ENCODE data around the gene HOXD9. TPM values are rescaled to one million over a fixed set of nuclear protein-coding genes. Genes with fewer than 3 reads are reported as not detected.

Gene HOXD9
- total and polyA plus RNA-seq, 2 of the 8 experiments (the other 6 are each of a cell fraction or from before 2014, with no cell fraction given): not detected

GRCh38 chr2:176136374-176137251 is 14.1 kb downstream of the HOXD9 start:
- no peak overlapping the region for H2BK20ac ChIP-seq (ENCODE audit: low read length)
- FAIRE-seq (no peak), DNase-seq (ENCODE audit: low read depth in 1 of 2, low spot score in 2 of 2) (peak in 1 of 2 experiments; percentile 68)
- H3K4me3 ChIP-seq (ENCODE audit: extremely low read depth in 1 of 4, insufficient read depth in 2 of 4, low read depth in 3 of 4, low read length in 4 of 4): peak overlapping the region; percentile 20 to 59 (median 24); a peak in 7 of 8 replicates
- H2BK5ac ChIP-seq (ENCODE audit: low read depth, low read length): no peak overlapping the region
- ChIA-PET POLR2A (ENCODE audit: partially characterized antibody) (no interaction called here), CTCF (ENCODE audit: partially characterized antibody) (interaction anchor here (0.6 to 10.0 kb wide), 11 partner anchors 10 to 718 kb away, joined by 3 to 111 read pairs (median 4); no protein-coding TSS in a partner anchor)
- 3% methylated on average over 46 of the region's 71 CpGs; no CpG with 5 or more reads in 1 of the 2 experiments for WGBS, 2 experiments (ENCODE audit: extremely low coverage in 1 of 2, insufficient coverage in 1 of 2, insufficient read length in 1 of 2, insufficient replicate concordance in 2 of 2, low coverage in 1 of 2, low lambda C conversion rate in 2 of 2, missing lambda C conversion rate in 1 of 2)
- no peaks in the 10 kb centered on the region for H3K9me3 ChIP-seq (ENCODE audit: insufficient read depth in 2 of 2, low read depth in 1 of 2, low read length in 1 of 2)
- no peaks in the 10 kb centered on the region for H3K79me2 ChIP-seq (ENCODE audit: control insufficient read depth in 1 of 2, insufficient read depth in 2 of 2, low read length in 2 of 2)
- no peak overlapping the region for H2AK5ac ChIP-seq (ENCODE audit: low read depth, low read length)
- H3K14ac ChIP-seq (ENCODE audit: insufficient read length): no peak overlapping the region
- H4K8ac ChIP-seq (ENCODE audit: extremely low read depth, insufficient read depth, low read length): no peak overlapping the region; the same call in 1 of the 2 replicates
- H3K18ac ChIP-seq (ENCODE audit: extremely low read depth, low read length): no peak overlapping the region
- no peak overlapping the region for H2AFZ ChIP-seq (ENCODE audit: low read length)
- H3K4me1 ChIP-seq (replicated peaks in 1 of 4; ENCODE audit: control insufficient read depth in 3 of 4, insufficient read depth in 4 of 4, low read length in 3 of 4): peaks cover 0 to 9% (median 4%) of the 10 kb centered on the region in 4 experiments; a peak in 5 of 7 replicates
- H3K23me2 ChIP-seq (ENCODE audit: low read depth, low read length): peaks cover 3% of the 10 kb centered on the region; the same call in 1 of the 2 replicates
- no peak overlapping the region for H3K9ac ChIP-seq (replicated peaks in 1 of 4; ENCODE audit: extremely low read depth in 1 of 4, low read depth in 3 of 4, low read length in 3 of 4)
- no peak overlapping the region for H3K56ac ChIP-seq (replicated peaks; ENCODE audit: insufficient read length, low read depth, low read length)
- no peak overlapping the region for H4K91ac ChIP-seq (replicated peaks; ENCODE audit: insufficient read length, low read length)
- H2BK15ac ChIP-seq (ENCODE audit: low read length): no peak overlapping the region
- H3K27ac ChIP-seq (ENCODE audit: low read depth, low read length): no peak overlapping the region
- H3K79me1 ChIP-seq (ENCODE audit: low read depth, low read length): no peaks in the 10 kb centered on the region
- H4K20me1 ChIP-seq (replicated peaks in 1 of 2; ENCODE audit: control insufficient read depth in 1 of 2, insufficient read depth in 2 of 2, low read length in 2 of 2): peaks cover 6 to 30% of the 10 kb centered on the region in 2 experiments
- no peak overlapping the region for H2BK120ac ChIP-seq (replicated peaks; ENCODE audit: low read depth, low read length)
- H3K23ac ChIP-seq (ENCODE audit: insufficient read length): no peak overlapping the region
- no peak overlapping the region for H2BK12ac ChIP-seq (ENCODE audit: low read depth, low read length)
- peaks cover 0 to 12% (median 0%) of the 10 kb centered on the region in 4 experiments; a peak in 1 of 8 replicates for H3K36me3 ChIP-seq (ENCODE audit: control insufficient read depth in 2 of 4, insufficient read depth in 4 of 4, low read length in 3 of 4)
- no peak overlapping the region for H3K4ac ChIP-seq (replicated peaks; ENCODE audit: insufficient read length, low read depth, low read length)
- no peak overlapping the region for H4K5ac ChIP-seq (ENCODE audit: insufficient read length, low read depth, low read length)
- peaks cover 85 to 100% (median 96%) of the 10 kb centered on the region in 4 experiments for H3K27me3 ChIP-seq (replicated peaks in 1 of 4; ENCODE audit: control insufficient read depth in 3 of 4, extremely low read depth in 1 of 4, insufficient read depth in 3 of 4, low read length in 3 of 4)
- peak overlapping the region; percentile 67 to 68 for H3K4me2 ChIP-seq (ENCODE audit: insufficient read depth in 1 of 2, low read depth in 2 of 2, low read length in 2 of 2)
- no peak; the same call in 1 of the 2 replicates for TF ChIP-seq SP1 (IDR thresholded peaks at IDR 0.05; ENCODE audit: low read depth, low read length)
- peak; percentile 51 for TF ChIP-seq KDM4A (IDR thresholded peaks at IDR 0.05; ENCODE audit: low read depth, low read length, severe bottlenecking)
- TF ChIP-seq RNF2 (IDR thresholded peaks at IDR 0.05; ENCODE audit: borderline replicate concordance, low read depth, low read length, missing control alignments, poor library complexity, severe bottlenecking): peak; percentile 85
- TF ChIP-seq, protein P1, sequence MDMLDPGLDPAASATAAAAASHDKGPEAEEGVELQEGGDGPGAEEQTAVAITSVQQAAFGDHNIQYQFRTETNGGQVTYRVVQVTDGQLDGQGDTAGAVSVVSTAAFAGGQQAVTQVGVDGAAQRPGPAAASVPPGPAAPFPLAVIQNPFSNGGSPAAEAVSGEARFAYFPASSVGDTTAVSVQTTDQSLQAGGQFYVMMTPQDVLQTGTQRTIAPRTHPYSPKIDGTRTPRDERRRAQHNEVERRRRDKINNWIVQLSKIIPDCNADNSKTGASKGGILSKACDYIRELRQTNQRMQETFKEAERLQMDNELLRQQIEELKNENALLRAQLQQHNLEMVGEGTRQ (IDR thresholded peaks at IDR 0.05; ENCODE audit: low read length): peak; percentile 45; the same call in 1 of the 2 replicates
- TF ChIP-seq TAF7 (optimal IDR thresholded peaks at IDR 0.05; ENCODE audit: borderline replicate concordance, low read depth, low read length): no peak
- TF ChIP-seq POLR2AphosphoS5 (IDR thresholded peaks at IDR 0.05; ENCODE audit: low read depth, low read length): no peak
- TF ChIP-seq PHF8 (conservative IDR thresholded peaks at IDR 0.05; ENCODE audit: low read depth, low read length): no peak
- no peak for TF ChIP-seq SIN3A (conservative IDR thresholded peaks at IDR 0.05 in 1 of 2, IDR thresholded peaks at IDR 0.05 in 1 of 2; ENCODE audit: low read depth in 1 of 2, low read length in 2 of 2)
- TF ChIP-seq NANOG (IDR thresholded peaks at IDR 0.05; ENCODE audit: insufficient read depth, low read depth, low read length, poor library complexity, severe bottlenecking): no peak
